Measurements from ENCODE around the gene TAT.
A peak's percentile ranks its signal among the peaks of the same experiment; 100 is the strongest.
"Not testable (repeated sequence)": the region's sequence is repeated elsewhere in the genome, so short reads cannot be mapped to it uniquely, and the experiment has no call there.

Gene TAT

GRCh38 chr16:71576971-71577370 lies at the start of gene TAT:
Gene TAT (minus strand): TSS chr16:71577092. CDS start chr16:71576415, 677 bp downstream.
- Histone ChIP-seq H3K27ac (ENCODE audit: low read length) (no peak within 1 kb of the TSS), H3K36me3 (ENCODE audit: control insufficient read depth, insufficient read depth, low read length) (no peaks in the 10 kb centered on the region), H3K9me3 (ENCODE audit: control insufficient read depth, insufficient read depth, low read length) (no peaks in the 10 kb centered on the region), H3K27me3 (ENCODE audit: control insufficient read depth, insufficient read depth, low read length) (no peaks in the 10 kb centered on the region), H3K4me1 (ENCODE audit: control insufficient read depth, insufficient read depth, low read length) (no peaks in the 10 kb centered on the region), H3K4me3 (ENCODE audit: low read length) (no peak within 1 kb of the TSS)
- WGBS (ENCODE audit: insufficient coverage, insufficient read length), result no CpG with 5 or more reads among the region's 3 CpGs
- no peak for DNase-seq (ENCODE audit: low read depth, low spot score)

- H3K4me3 ChIP-seq (ENCODE audit: low read length), result peak within 1 kb of the TSS; percentile 69
- no peak within 1 kb of the TSS for H3K27ac ChIP-seq (ENCODE audit: low read length)
- no peaks in the 10 kb centered on the region for H3K27me3 ChIP-seq (ENCODE audit: control insufficient read depth, insufficient read depth, low read length)
- DNase-seq (ENCODE audit: low read depth, low spot score), result peak; percentile 67
- 0 out of 2 replicates have a peak, but pooled peaks cover 4% of the 10 kb centered on the region for H3K36me3 ChIP-seq (ENCODE audit: control insufficient read depth, insufficient read depth, low read length)
- no CpG with 5 or more reads among the region's 98 CpGs for WGBS (ENCODE audit: insufficient coverage, insufficient read length)
- H3K9me3 ChIP-seq (ENCODE audit: control insufficient read depth, insufficient read depth, low read length), result no peaks in the 10 kb centered on the region
- peaks cover 7% of the 10 kb centered on the region for H3K4me1 ChIP-seq (ENCODE audit: control insufficient read depth, insufficient read depth, low read length)
Measured at GRCh38 chr16:71626018-71626857, 49.3 kb upstream of the TAT start, which contains the start of gene MARVELD3. Gene MARVELD3 (plus strand): TSS chr16:71626184. CDS start chr16:71626230, 46 bp downstream.

GRCh38 chr16:71625113-71625850 lies 48.4 kb upstream of the TAT start:
- DNase-seq (ENCODE audit: low read depth, low spot score), result no peak
- 100% methylated on average over 3 of the region's 7 CpGs for WGBS (ENCODE audit: insufficient coverage, insufficient read length)
- peaks cover 7% of the 10 kb centered on the region for H3K4me1 ChIP-seq (ENCODE audit: control insufficient read depth, insufficient read depth, low read length)
- H3K4me3 ChIP-seq (ENCODE audit: low read length), result peak overlapping the region; percentile 69; the same call in 1 of the 2 replicates
- no peaks in the 10 kb centered on the region for H3K9me3 ChIP-seq (ENCODE audit: control insufficient read depth, insufficient read depth, low read length)
- H3K36me3 ChIP-seq (ENCODE audit: control insufficient read depth, insufficient read depth, low read length), result 0 out of 2 replicates have a peak, but pooled peaks cover 4% of the 10 kb centered on the region
- no peaks in the 10 kb centered on the region for H3K27me3 ChIP-seq (ENCODE audit: control insufficient read depth, insufficient read depth, low read length)
- H3K27ac ChIP-seq (ENCODE audit: low read length), result no peak overlapping the region

GRCh38 chr16:71623597-71623996 lies 46.7 kb upstream of the TAT start:
- Histone ChIP-seq H3K4me1 (ENCODE audit: control insufficient read depth, insufficient read depth, low read length) (peaks cover 3% of the 10 kb centered on the region), H3K4me3 (ENCODE audit: low read length) (no peak overlapping the region), H3K27ac (ENCODE audit: low read length) (no peak overlapping the region), H3K9me3 (ENCODE audit: control insufficient read depth, insufficient read depth, low read length) (no peaks in the 10 kb centered on the region), H3K27me3 (ENCODE audit: control insufficient read depth, insufficient read depth, low read length) (no peaks in the 10 kb centered on the region), H3K36me3 (ENCODE audit: control insufficient read depth, insufficient read depth, low read length) (no peaks in the 10 kb centered on the region)
- DNase-seq (ENCODE audit: low read depth, low spot score), result no peak
- no CpG with 5 or more reads among the region's 3 CpGs for WGBS (ENCODE audit: insufficient coverage, insufficient read length)

- Histone ChIP-seq H3K9me3 (ENCODE audit: control insufficient read depth, insufficient read depth, low read length) (no peaks in the 10 kb centered on the region), H3K36me3 (ENCODE audit: control insufficient read depth, insufficient read depth, low read length) (no peaks in the 10 kb centered on the region), H3K4me3 (ENCODE audit: low read length) (no peak overlapping the region), H3K27ac (ENCODE audit: low read length) (no peak overlapping the region), H3K27me3 (ENCODE audit: control insufficient read depth, insufficient read depth, low read length) (no peaks in the 10 kb centered on the region), H3K4me1 (ENCODE audit: control insufficient read depth, insufficient read depth, low read length) (peaks cover 3% of the 10 kb centered on the region; the same call in 1 of the 2 replicates)
- no peak for DNase-seq (ENCODE audit: low read depth, low spot score)
Measured at GRCh38 chr16:71622088-71622487, 45.2 kb upstream of the TAT start.

DNA sequence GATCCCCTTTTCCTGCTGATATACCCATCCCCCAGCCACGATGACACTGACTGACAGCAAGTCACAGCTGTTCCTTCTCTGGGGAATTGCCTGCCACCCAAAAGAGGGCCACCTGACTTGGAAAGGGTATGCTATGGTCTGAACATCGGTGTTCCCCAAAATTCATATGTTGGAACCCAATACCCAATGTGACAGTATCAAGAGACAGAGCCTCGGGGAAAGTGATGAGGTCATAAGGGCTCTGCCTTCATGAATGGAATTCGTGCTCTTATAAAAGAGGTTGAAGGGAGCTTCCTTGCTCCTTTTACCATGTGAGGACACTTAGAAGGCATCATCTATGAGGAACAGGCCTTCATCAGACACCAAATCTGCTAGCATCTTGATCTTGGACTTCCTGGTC lies 41.5 kb upstream of the TAT start:
- no CpG with 5 or more reads among the region's 4 CpGs for WGBS (ENCODE audit: insufficient coverage, insufficient read length)
- Histone ChIP-seq H3K27me3 (ENCODE audit: control insufficient read depth, insufficient read depth, low read length) (no peaks in the 10 kb centered on the region), H3K9me3 (ENCODE audit: control insufficient read depth, insufficient read depth, low read length) (no peaks in the 10 kb centered on the region), H3K4me3 (ENCODE audit: low read length) (no peak overlapping the region), H3K36me3 (ENCODE audit: control insufficient read depth, insufficient read depth, low read length) (no peaks in the 10 kb centered on the region), H3K4me1 (ENCODE audit: control insufficient read depth, insufficient read depth, low read length) (no peaks in the 10 kb centered on the region), H3K27ac (ENCODE audit: low read length) (no peak overlapping the region)
- DNase-seq (ENCODE audit: low read depth, low spot score), result no peak

GRCh38 chr16:71614956-71615355 lies 38.1 kb upstream of the TAT start:
- not testable (repeated sequence) for H3K4me3 ChIP-seq (ENCODE audit: low read length); H3K27me3 ChIP-seq (ENCODE audit: control insufficient read depth, insufficient read depth, low read length); H3K27ac ChIP-seq (ENCODE audit: low read length); H3K36me3 ChIP-seq (ENCODE audit: control insufficient read depth, insufficient read depth, low read length); DNase-seq (ENCODE audit: low read depth, low spot score); H3K9me3 ChIP-seq (ENCODE audit: control insufficient read depth, insufficient read depth, low read length); H3K4me1 ChIP-seq (ENCODE audit: control insufficient read depth, insufficient read depth, low read length)
- no CpG with 5 or more reads among the region's 8 CpGs for WGBS (ENCODE audit: insufficient coverage, insufficient read length)

DNA sequence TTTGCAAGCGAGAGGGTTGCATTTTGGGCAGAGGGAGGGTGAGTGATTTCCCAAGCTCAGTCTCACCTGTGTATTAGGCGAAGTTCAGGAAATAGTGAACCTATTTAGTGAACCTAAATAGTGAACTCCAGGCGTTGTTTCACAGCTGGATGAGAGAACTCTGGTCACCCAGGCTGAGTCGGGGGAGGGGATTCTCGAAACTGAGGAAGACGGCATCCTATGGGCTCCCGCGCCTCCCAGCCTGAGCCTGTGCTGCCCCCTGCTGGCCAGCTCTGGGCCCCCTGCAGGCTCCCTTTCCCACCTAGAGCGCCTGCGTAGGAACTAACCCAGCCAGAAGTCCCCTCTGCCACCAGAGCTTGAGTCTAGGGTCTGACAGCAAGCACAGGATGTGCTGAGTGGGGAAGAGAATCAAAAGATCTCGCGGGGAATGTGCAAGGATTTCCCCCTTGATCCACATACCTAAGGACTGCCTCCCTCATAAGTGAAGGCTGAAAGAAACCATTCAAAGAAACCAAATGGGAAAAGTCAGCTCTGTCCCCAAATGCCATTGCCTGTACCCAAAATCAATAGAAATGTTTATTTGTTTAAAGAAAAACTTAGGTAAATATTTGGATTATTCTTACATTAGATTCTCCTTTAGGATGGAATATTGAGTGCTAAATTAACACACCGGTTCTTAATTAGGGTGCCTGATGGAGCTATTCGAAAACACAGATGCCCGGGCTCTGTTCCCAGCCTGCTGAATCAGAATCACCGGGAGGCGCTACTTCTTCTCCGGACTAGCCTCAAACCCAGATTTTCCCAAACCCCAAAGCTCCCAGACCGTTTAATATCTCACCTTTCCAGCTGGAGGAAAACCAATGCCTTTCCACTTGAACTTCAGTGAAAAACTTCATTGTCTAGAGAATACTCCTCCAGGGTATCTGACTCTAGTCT lies 34.3 kb upstream of the TAT start:
- no peaks in the 10 kb centered on the region; the same call in 1 of the 2 replicates for H3K4me1 ChIP-seq (ENCODE audit: control insufficient read depth, insufficient read depth, low read length)
- H3K4me3 ChIP-seq (ENCODE audit: low read length), result no peak overlapping the region
- peak; percentile 70 for DNase-seq (ENCODE audit: low read depth, low spot score)
- no CpG with 5 or more reads among the region's 19 CpGs for WGBS (ENCODE audit: insufficient coverage, insufficient read length)
- H3K27me3 ChIP-seq (ENCODE audit: control insufficient read depth, insufficient read depth, low read length), result no peaks in the 10 kb centered on the region
- no peaks in the 10 kb centered on the region for H3K9me3 ChIP-seq (ENCODE audit: control insufficient read depth, insufficient read depth, low read length)
- no peak overlapping the region for H3K27ac ChIP-seq (ENCODE audit: low read length)
- H3K36me3 ChIP-seq (ENCODE audit: control insufficient read depth, insufficient read depth, low read length), result no peaks in the 10 kb centered on the region

- no CpG with 5 or more reads among the region's 4 CpGs for WGBS (ENCODE audit: insufficient coverage, insufficient read length)
- no peak overlapping the region for H3K4me3 ChIP-seq (ENCODE audit: low read length)
- no peaks in the 10 kb centered on the region for H3K36me3 ChIP-seq (ENCODE audit: control insufficient read depth, insufficient read depth, low read length)
- H3K4me1 ChIP-seq (ENCODE audit: control insufficient read depth, insufficient read depth, low read length), result no peaks in the 10 kb centered on the region; the same call in 1 of the 2 replicates
- no peaks in the 10 kb centered on the region for H3K27me3 ChIP-seq (ENCODE audit: control insufficient read depth, insufficient read depth, low read length)
- no peaks in the 10 kb centered on the region for H3K9me3 ChIP-seq (ENCODE audit: control insufficient read depth, insufficient read depth, low read length)
- no peak for DNase-seq (ENCODE audit: low read depth, low spot score)
- no peak overlapping the region for H3K27ac ChIP-seq (ENCODE audit: low read length)
Measured at GRCh38 chr16:71610447-71610846, 33.6 kb upstream of the TAT start.

DNA sequence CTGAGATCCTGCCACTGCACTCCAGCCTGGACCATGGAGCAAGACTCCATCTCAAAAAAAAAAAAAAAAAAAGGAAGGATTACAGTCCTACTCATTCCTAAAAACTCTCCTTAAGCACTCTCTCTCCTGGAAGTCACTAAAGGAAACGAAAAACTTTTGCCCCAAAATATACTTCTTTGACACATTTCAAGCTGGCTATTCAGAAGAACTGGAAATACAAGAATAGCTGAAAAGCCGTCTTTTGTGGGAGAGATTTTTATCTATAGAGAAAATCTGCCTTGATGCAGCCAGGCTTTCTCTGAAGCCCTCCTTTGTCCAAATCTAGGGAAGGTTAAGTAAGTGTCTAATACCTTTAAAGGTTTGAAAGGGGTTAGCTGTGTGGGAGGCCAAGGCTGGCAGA lies 32.2 kb upstream of the TAT start:
- H3K27ac ChIP-seq (ENCODE audit: low read length), result no peak overlapping the region
- H3K9me3 ChIP-seq (ENCODE audit: control insufficient read depth, insufficient read depth, low read length), result no peaks in the 10 kb centered on the region
- no CpG with 5 or more reads among the region's 2 CpGs for WGBS (ENCODE audit: insufficient coverage, insufficient read length)
- no peaks in the 10 kb centered on the region for H3K27me3 ChIP-seq (ENCODE audit: control insufficient read depth, insufficient read depth, low read length)
- no peaks in the 10 kb centered on the region; the same call in 1 of the 2 replicates for H3K4me1 ChIP-seq (ENCODE audit: control insufficient read depth, insufficient read depth, low read length)
- DNase-seq (ENCODE audit: low read depth, low spot score), result no peak
- H3K36me3 ChIP-seq (ENCODE audit: control insufficient read depth, insufficient read depth, low read length), result no peaks in the 10 kb centered on the region
- no peak overlapping the region for H3K4me3 ChIP-seq (ENCODE audit: low read length)
